Immature natural killer cell (primary cell): ENCODE data around the gene HKDC1. TPM values are rescaled to one million over a fixed set of nuclear protein-coding genes. Genes with fewer than 3 reads are reported as not detected.
"Not testable (repeated sequence)": the region's sequence is repeated elsewhere in the genome, so short reads cannot be mapped to it uniquely, and the experiment has no call there.

Experiments used
- DNase-seq, 3 donors: peaks; one replicate each; pipeline ENCODE4 v3.0.0; 2022; ENCODE audit warnings: mixed read lengths in 1 of 3
- H3K27ac Mint-ChIP-seq, 6 donors: one replicate each; pipeline ENCODE4 v1.8.0; 2020; ENCODE audit warnings: mixed read lengths in 6 of 6, mild to moderate bottlenecking in 5 of 6, inconsistent platforms in 4 of 6, moderate library complexity in 3 of 6
- H3K27me3 Mint-ChIP-seq, 3 donors: one replicate each; pipeline ENCODE4 v1.8.0; 2020 to 2021; ENCODE audit warnings: low read depth in 3 of 3, mild to moderate bottlenecking in 3 of 3, mixed read lengths in 3 of 3, moderate library complexity in 3 of 3, inconsistent platforms in 1 of 3
- H3K36me3 Mint-ChIP-seq, 3 donors: one replicate each; pipeline ENCODE4 v1.8.0; 2020; ENCODE audit warnings: mixed read lengths in 3 of 3, inconsistent platforms in 2 of 3, mild to moderate bottlenecking in 2 of 3
- H3K4me1 Mint-ChIP-seq, 2 donors: one replicate each; pipeline ENCODE4 v1.8.0; 2020; ENCODE audit warnings: inconsistent platforms in 2 of 2, mild to moderate bottlenecking in 2 of 2, mixed read lengths in 2 of 2, moderate library complexity in 1 of 2
- H3K4me3 Mint-ChIP-seq, 5 donors: one replicate each; pipeline ENCODE4 v1.8.0; 2020; ENCODE audit warnings: mild to moderate bottlenecking in 5 of 5, mixed read lengths in 5 of 5, inconsistent platforms in 3 of 5, moderate library complexity in 3 of 5
- H3K9me3 Mint-ChIP-seq, 6 donors: one replicate each; pipeline ENCODE4 v1.8.0; 2020; ENCODE audit warnings: mild to moderate bottlenecking in 6 of 6, mixed read lengths in 6 of 6, inconsistent platforms in 4 of 6, moderate library complexity in 3 of 6
- polyA plus RNA-seq, 3 donors: library from polyadenylated mRNA; unstranded; fragments of 300-500 nt; fragmentation: Illumina TruSeq; gene quantifications; one replicate each; pipeline ENCODE4 v1.2.3, GENCODE V29; 2021

Gene HKDC1
- polyA plus RNA-seq, 3 donors from 2014 or later, result 0.16 TPM; not detected in 2

- H3K27me3 Mint-ChIP-seq, result peaks cover 2 to 6% (median 4%) of the 10 kb centered on the region in 3 donors
- H3K4me1 Mint-ChIP-seq, result peaks cover 1 to 11% of the 10 kb centered on the region in 2 donors
- no peak overlapping the region for H3K4me3 Mint-ChIP-seq
- H3K9me3 Mint-ChIP-seq, result no peaks in the 10 kb centered on the region
- H3K27ac Mint-ChIP-seq, result no peak overlapping the region
- no peaks in the 10 kb centered on the region for H3K36me3 Mint-ChIP-seq
- DNase-seq, result no peak
These were observed 19.0 kb downstream of the HKDC1 start for GRCh38 chr10:69239136-69239535.

- no peaks in the 10 kb centered on the region for H3K36me3 Mint-ChIP-seq
- DNase-seq, result no peak
- peaks cover 1 to 11% of the 10 kb centered on the region in 2 donors for H3K4me1 Mint-ChIP-seq
- peaks cover 2 to 6% (median 4%) of the 10 kb centered on the region in 3 donors for H3K27me3 Mint-ChIP-seq
- no peak overlapping the region for H3K4me3 Mint-ChIP-seq
- no peak overlapping the region for H3K27ac Mint-ChIP-seq
- H3K9me3 Mint-ChIP-seq, result no peaks in the 10 kb centered on the region
These were observed 19.8 kb downstream of the HKDC1 start for GRCh38 chr10:69239816-69240434.

- no peak overlapping the region for H3K27ac Mint-ChIP-seq
- H3K4me1 Mint-ChIP-seq, result peaks cover 1 to 11% of the 10 kb centered on the region in 2 donors
- no peaks in the 10 kb centered on the region for H3K9me3 Mint-ChIP-seq
These were observed 20.3 kb downstream of the HKDC1 start for GRCh38 chr10:69240455-69240854.

GRCh38 chr10:69241575-69241974 lies 21.4 kb downstream of the HKDC1 start:
- DNase-seq, result no peak
- Mint-ChIP-seq H3K4me1 (peaks cover 1 to 11% of the 10 kb centered on the region in 2 donors), H3K36me3 (no peaks in the 10 kb centered on the region), H3K27ac (no peak overlapping the region), H3K4me3 (no peak overlapping the region), H3K9me3 (no peaks in the 10 kb centered on the region), H3K27me3 (peaks cover 2 to 4% (median 3%) of the 10 kb centered on the region in 3 donors)

More at GRCh38 chr10:69240455-69240854, 20.3 kb downstream of the HKDC1 start:
- no peak overlapping the region for H3K4me3 Mint-ChIP-seq
- peaks cover 2 to 6% (median 4%) of the 10 kb centered on the region in 3 donors for H3K27me3 Mint-ChIP-seq
- H3K36me3 Mint-ChIP-seq, result no peaks in the 10 kb centered on the region
- no peak for DNase-seq

- DNase-seq, result no peak
- Mint-ChIP-seq H3K27me3 (peaks cover 2 to 3% (median 2%) of the 10 kb centered on the region in 3 donors), H3K27ac (no peak overlapping the region), H3K4me3 (no peak overlapping the region), H3K4me1 (peaks cover 1 to 6% of the 10 kb centered on the region in 2 donors), H3K9me3 (no peaks in the 10 kb centered on the region), H3K36me3 (no peaks in the 10 kb centered on the region)
These were observed 22.1 kb downstream of the HKDC1 start for GRCh38 chr10:69242040-69242851.

GRCh38 chr10:69242852-69243212 lies 22.7 kb downstream of the HKDC1 start:
- H3K36me3 Mint-ChIP-seq, result no peaks in the 10 kb centered on the region
- no peaks in the 10 kb centered on the region for H3K9me3 Mint-ChIP-seq
- peaks cover 0 to under 1% of the 10 kb centered on the region in 2 donors for H3K4me1 Mint-ChIP-seq
- H3K27me3 Mint-ChIP-seq, result peaks cover 2 to 3% (median 2%) of the 10 kb centered on the region in 3 donors
- H3K4me3 Mint-ChIP-seq, result no peak overlapping the region
- no peak overlapping the region for H3K27ac Mint-ChIP-seq
- DNase-seq, result no peak

GRCh38 chr10:69243817-69244216 lies 23.7 kb downstream of the HKDC1 start:
- Mint-ChIP-seq H3K4me1 (no peaks in the 10 kb centered on the region), H3K36me3 (no peaks in the 10 kb centered on the region), H3K27me3 (peaks cover 2 to 3% (median 2%) of the 10 kb centered on the region in 3 donors), H3K9me3 (no peaks in the 10 kb centered on the region), H3K27ac (no peak overlapping the region), H3K4me3 (no peak overlapping the region)
- no peak for DNase-seq

- Mint-ChIP-seq H3K4me1 (no peaks in the 10 kb centered on the region), H3K36me3 (no peaks in the 10 kb centered on the region), H3K4me3 (no peak overlapping the region), H3K27ac (no peak overlapping the region), H3K27me3 (peaks cover 0 to 2% (median 0%) of the 10 kb centered on the region in 3 donors), H3K9me3 (no peaks in the 10 kb centered on the region)
- DNase-seq, result no peak
These were observed 25.9 kb downstream of the HKDC1 start for GRCh38 chr10:69246036-69246435.

GRCh38 chr10:69246581-69247312 lies 26.6 kb downstream of the HKDC1 start:
- no peak for DNase-seq
- Mint-ChIP-seq H3K9me3 (no peaks in the 10 kb centered on the region), H3K4me3 (no peak overlapping the region), H3K4me1 (no peaks in the 10 kb centered on the region), H3K36me3 (no peaks in the 10 kb centered on the region), H3K27me3 (peaks cover 0 to 2% (median 0%) of the 10 kb centered on the region in 3 donors), H3K27ac (no peak overlapping the region)

GRCh38 chr10:69247313-69247710 lies 27.2 kb downstream of the HKDC1 start:
- DNase-seq, result no peak
- Mint-ChIP-seq H3K4me3 (no peak overlapping the region), H3K27me3 (peaks cover 0 to 2% (median 0%) of the 10 kb centered on the region in 3 donors), H3K27ac (no peak overlapping the region), H3K36me3 (no peaks in the 10 kb centered on the region), H3K9me3 (no peaks in the 10 kb centered on the region), H3K4me1 (no peaks in the 10 kb centered on the region)

- H3K36me3 Mint-ChIP-seq, result no peaks in the 10 kb centered on the region
- H3K4me3 Mint-ChIP-seq, result no peak overlapping the region
- no peak overlapping the region for H3K27ac Mint-ChIP-seq
- no peak for DNase-seq
- no peaks in the 10 kb centered on the region for H3K27me3 Mint-ChIP-seq
- no peaks in the 10 kb centered on the region for H3K9me3 Mint-ChIP-seq
- H3K4me1 Mint-ChIP-seq, result no peaks in the 10 kb centered on the region
These were observed 28.1 kb downstream of the HKDC1 start for GRCh38 chr10:69248117-69248730.

- Mint-ChIP-seq H3K27ac (no peak overlapping the region), H3K36me3 (no peaks in the 10 kb centered on the region), H3K4me3 (no peak overlapping the region), H3K27me3 (no peaks in the 10 kb centered on the region), H3K4me1 (no peaks in the 10 kb centered on the region), H3K9me3 (no peaks in the 10 kb centered on the region)
- no peak for DNase-seq
These were observed 29.9 kb downstream of the HKDC1 start for GRCh38 chr10:69250041-69250440.

GRCh38 chr10:69251417-69251816 lies 31.3 kb downstream of the HKDC1 start:
- not testable (repeated sequence) for H3K27ac Mint-ChIP-seq, H3K36me3 Mint-ChIP-seq, H3K9me3 Mint-ChIP-seq, H3K4me1 Mint-ChIP-seq, DNase-seq, H3K4me3 Mint-ChIP-seq, H3K27me3 Mint-ChIP-seq

GRCh38 chr10:69253171-69253570 lies 33.0 kb downstream of the HKDC1 start:
- Mint-ChIP-seq H3K4me3 (no peak overlapping the region), H3K4me1 (no peaks in the 10 kb centered on the region), H3K9me3 (no peaks in the 10 kb centered on the region), H3K36me3 (no peaks in the 10 kb centered on the region), H3K27me3 (no peaks in the 10 kb centered on the region), H3K27ac (no peak overlapping the region)
- no peak for DNase-seq
